Measurements from ENCODE around the gene SCFD2.

GRCh38 chr4:53233114-53233795 lies 132.6 kb downstream of the SCFD2 start:
- TF ChIP-seq, protein P1, sequence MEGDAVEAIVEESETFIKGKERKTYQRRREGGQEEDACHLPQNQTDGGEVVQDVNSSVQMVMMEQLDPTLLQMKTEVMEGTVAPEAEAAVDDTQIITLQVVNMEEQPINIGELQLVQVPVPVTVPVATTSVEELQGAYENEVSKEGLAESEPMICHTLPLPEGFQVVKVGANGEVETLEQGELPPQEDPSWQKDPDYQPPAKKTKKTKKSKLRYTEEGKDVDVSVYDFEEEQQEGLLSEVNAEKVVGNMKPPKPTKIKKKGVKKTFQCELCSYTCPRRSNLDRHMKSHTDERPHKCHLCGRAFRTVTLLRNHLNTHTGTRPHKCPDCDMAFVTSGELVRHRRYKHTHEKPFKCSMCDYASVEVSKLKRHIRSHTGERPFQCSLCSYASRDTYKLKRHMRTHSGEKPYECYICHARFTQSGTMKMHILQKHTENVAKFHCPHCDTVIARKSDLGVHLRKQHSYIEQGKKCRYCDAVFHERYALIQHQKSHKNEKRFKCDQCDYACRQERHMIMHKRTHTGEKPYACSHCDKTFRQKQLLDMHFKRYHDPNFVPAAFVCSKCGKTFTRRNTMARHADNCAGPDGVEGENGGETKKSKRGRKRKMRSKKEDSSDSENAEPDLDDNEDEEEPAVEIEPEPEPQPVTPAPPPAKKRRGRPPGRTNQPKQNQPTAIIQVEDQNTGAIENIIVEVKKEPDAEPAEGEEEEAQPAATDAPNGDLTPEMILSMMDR (IDR thresholded peaks at IDR 0.05; ENCODE audit: borderline replicate concordance, extremely low read depth, low read length, poor library complexity, severe bottlenecking): no peak
- no peak for TF ChIP-seq EZH2 (IDR thresholded peaks at IDR 0.05; ENCODE audit: borderline replicate concordance, low read depth, low read length, severe bottlenecking)

Measured in DND-41 (cell line).